ENCODE results near the gene MED1. TPM values are rescaled to one million over a fixed set of nuclear protein-coding genes. Genes with fewer than 3 reads are reported as not detected.
"Not testable (repeated sequence)": the region's sequence is repeated elsewhere in the genome, so short reads cannot be mapped to it uniquely, and the experiment has no call there.

The MED1 gene
- total RNA-seq, 1 experiment from 2014 or later: 58.9 TPM

DNA sequence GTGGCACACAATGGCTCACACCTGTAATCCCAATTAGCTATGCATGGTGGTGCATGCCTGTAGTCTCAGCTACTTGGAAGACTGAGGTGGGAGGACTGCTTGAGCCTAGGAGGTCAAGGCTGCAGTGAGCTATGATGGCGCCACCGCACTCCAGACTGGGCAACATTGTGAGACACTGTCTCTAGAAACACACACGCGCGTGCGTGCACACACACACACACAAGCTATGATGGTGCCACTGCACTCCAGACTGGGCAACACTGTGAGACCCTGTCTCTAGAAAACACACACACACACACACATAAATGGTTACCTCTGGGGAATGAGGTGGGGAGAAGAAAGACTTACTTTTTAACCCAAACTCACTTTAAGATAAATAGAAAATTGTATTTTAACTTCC, 66.0 kb downstream of the MED1 start:
- Mint-ChIP-seq H3K36me3 (ENCODE audit: insufficient read depth, unreplicated experiment) (no peaks in the 10 kb centered on the region), H3K4me3 (ENCODE audit: unreplicated experiment) (no peak overlapping the region), H3K4me1 (ENCODE audit: low read depth, unreplicated experiment) (no peaks in the 10 kb centered on the region), H3K27ac (ENCODE audit: unreplicated experiment) (no peak overlapping the region), H3K27me3 (ENCODE audit: insufficient read depth, unreplicated experiment) (no peaks in the 10 kb centered on the region), H3K9me3 (ENCODE audit: unreplicated experiment) (no peaks in the 10 kb centered on the region)
- ChIA-PET POLR2A (no interaction called here), CTCF (interaction anchor here (0.6 kb wide), 1 partner anchor 39 kb away, joined by 3 read pairs; no protein-coding TSS in a partner anchor)
- no TSS peak for BruUV-seq (replicated peaks)
- Histone ChIP-seq H3K36me3 (ENCODE audit: control insufficient read depth, insufficient read depth, low read length) (no peaks in the 10 kb centered on the region), H3K9me3 (no peaks in the 10 kb centered on the region), H3K4me1 (no peaks in the 10 kb centered on the region), H3K27me3 (replicated peaks; ENCODE audit: control insufficient read depth, insufficient read depth, low read length) (no peaks in the 10 kb centered on the region), H3K4me3 (ENCODE audit: low read depth, low read length) (no peak overlapping the region)
- TF ChIP-seq, protein P1, sequence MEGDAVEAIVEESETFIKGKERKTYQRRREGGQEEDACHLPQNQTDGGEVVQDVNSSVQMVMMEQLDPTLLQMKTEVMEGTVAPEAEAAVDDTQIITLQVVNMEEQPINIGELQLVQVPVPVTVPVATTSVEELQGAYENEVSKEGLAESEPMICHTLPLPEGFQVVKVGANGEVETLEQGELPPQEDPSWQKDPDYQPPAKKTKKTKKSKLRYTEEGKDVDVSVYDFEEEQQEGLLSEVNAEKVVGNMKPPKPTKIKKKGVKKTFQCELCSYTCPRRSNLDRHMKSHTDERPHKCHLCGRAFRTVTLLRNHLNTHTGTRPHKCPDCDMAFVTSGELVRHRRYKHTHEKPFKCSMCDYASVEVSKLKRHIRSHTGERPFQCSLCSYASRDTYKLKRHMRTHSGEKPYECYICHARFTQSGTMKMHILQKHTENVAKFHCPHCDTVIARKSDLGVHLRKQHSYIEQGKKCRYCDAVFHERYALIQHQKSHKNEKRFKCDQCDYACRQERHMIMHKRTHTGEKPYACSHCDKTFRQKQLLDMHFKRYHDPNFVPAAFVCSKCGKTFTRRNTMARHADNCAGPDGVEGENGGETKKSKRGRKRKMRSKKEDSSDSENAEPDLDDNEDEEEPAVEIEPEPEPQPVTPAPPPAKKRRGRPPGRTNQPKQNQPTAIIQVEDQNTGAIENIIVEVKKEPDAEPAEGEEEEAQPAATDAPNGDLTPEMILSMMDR (IDR thresholded peaks at IDR 0.05; ENCODE audit: insufficient read depth in 1 of 2, low read depth in 1 of 2, low read length in 1 of 2, severe bottlenecking in 1 of 2, unreplicated experiment in 1 of 2): no peak
- intact Hi-C loops (cut with micrococcal nuclease; ENCODE audit: unreplicated experiment): no loop called here
- DNase-seq: no peak

DNA sequence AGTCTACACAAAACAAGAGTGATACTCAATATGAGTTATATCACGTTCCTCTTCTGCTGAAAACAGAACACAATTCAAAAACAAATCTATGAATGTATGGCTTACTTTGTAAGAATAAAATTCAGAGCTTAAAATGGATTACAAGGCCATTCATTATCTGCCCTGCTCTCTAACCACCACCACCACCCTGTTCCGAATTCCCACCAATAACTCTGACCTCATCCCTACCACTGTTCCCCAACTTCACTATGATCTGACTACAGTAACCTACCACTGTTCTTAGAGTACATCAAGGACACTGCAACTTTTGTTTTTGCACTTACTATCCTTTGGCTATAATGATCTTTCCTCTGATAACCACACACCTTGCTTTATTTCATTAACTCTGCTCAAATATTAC, 70.9 kb downstream of the MED1 start:
- no peaks in the 10 kb centered on the region for H3K4me1 Mint-ChIP-seq (ENCODE audit: low read depth, unreplicated experiment)
- no peaks in the 10 kb centered on the region for H3K27me3 ChIP-seq (replicated peaks; ENCODE audit: control insufficient read depth, insufficient read depth, low read length)
- no peaks in the 10 kb centered on the region for H3K4me1 ChIP-seq
- no TSS peak for BruUV-seq (replicated peaks)
- ChIA-PET CTCF (no interaction called here), POLR2A (no interaction called here)
- DNase-seq: no peak
- TF ChIP-seq, protein P1 (IDR thresholded peaks at IDR 0.05; ENCODE audit: insufficient read depth in 1 of 2, low read depth in 1 of 2, low read length in 1 of 2, severe bottlenecking in 1 of 2, unreplicated experiment in 1 of 2): no peak
- no peaks in the 10 kb centered on the region for H3K36me3 ChIP-seq (ENCODE audit: control insufficient read depth, insufficient read depth, low read length)
- H3K9me3 ChIP-seq: no peaks in the 10 kb centered on the region
- no peak overlapping the region for H3K27ac Mint-ChIP-seq (ENCODE audit: unreplicated experiment)
- no peak overlapping the region for H3K4me3 ChIP-seq (ENCODE audit: low read depth, low read length)
- intact Hi-C loops (cut with micrococcal nuclease; ENCODE audit: unreplicated experiment): no loop called here
- no peaks in the 10 kb centered on the region for H3K9me3 Mint-ChIP-seq (ENCODE audit: unreplicated experiment)
- H3K4me3 Mint-ChIP-seq (ENCODE audit: unreplicated experiment): no peak overlapping the region
- no peaks in the 10 kb centered on the region for H3K27me3 Mint-ChIP-seq (ENCODE audit: insufficient read depth, unreplicated experiment)
- no peaks in the 10 kb centered on the region for H3K36me3 Mint-ChIP-seq (ENCODE audit: insufficient read depth, unreplicated experiment)

DNA sequence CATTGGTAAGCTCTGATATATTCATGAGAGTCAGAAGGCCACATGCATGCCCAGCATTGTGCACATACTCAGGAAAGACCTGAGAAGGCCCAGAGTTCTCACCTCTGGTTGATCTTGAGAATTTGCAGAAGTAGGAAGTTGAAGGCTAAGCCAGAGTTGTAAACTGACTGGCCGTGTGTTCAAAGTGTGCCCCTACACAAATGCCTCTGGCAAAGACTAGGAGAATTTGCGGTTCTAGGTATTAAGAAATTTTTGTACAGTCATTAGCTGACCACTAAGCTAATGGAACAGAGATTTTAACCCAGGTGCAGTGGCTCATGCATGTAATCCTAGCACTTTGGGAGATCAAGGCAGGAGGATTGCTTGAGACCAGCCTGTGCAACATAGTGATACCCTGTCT, 74.6 kb downstream of the MED1 start:
- intact Hi-C loops (cut with micrococcal nuclease; ENCODE audit: unreplicated experiment): no loop called here
- POLR2A ChIA-PET: no interaction called here
- Histone ChIP-seq H3K4me3 (ENCODE audit: low read depth, low read length) (no peak overlapping the region), H3K36me3 (ENCODE audit: control insufficient read depth, insufficient read depth, low read length) (no peaks in the 10 kb centered on the region), H3K9me3 (no peaks in the 10 kb centered on the region), H3K27me3 (replicated peaks; ENCODE audit: control insufficient read depth, insufficient read depth, low read length) (no peaks in the 10 kb centered on the region), H3K4me1 (no peaks in the 10 kb centered on the region)
- no peaks in the 10 kb centered on the region for H3K9me3 Mint-ChIP-seq (ENCODE audit: unreplicated experiment)
- DNase-seq: no peak
- no peaks in the 10 kb centered on the region for H3K27me3 Mint-ChIP-seq (ENCODE audit: insufficient read depth, unreplicated experiment)
- H3K36me3 Mint-ChIP-seq (ENCODE audit: insufficient read depth, unreplicated experiment): no peaks in the 10 kb centered on the region
- BruUV-seq (replicated peaks): no TSS peak
- H3K4me1 Mint-ChIP-seq (ENCODE audit: low read depth, unreplicated experiment): no peaks in the 10 kb centered on the region
- CTCF ChIA-PET: no interaction called here
- no peak overlapping the region for H3K4me3 Mint-ChIP-seq (ENCODE audit: unreplicated experiment)
- TF ChIP-seq, protein P1 (IDR thresholded peaks at IDR 0.05; ENCODE audit: insufficient read depth in 1 of 2, low read depth in 1 of 2, low read length in 1 of 2, severe bottlenecking in 1 of 2, unreplicated experiment in 1 of 2): no peak
- no peak overlapping the region for H3K27ac Mint-ChIP-seq (ENCODE audit: unreplicated experiment)

DNA sequence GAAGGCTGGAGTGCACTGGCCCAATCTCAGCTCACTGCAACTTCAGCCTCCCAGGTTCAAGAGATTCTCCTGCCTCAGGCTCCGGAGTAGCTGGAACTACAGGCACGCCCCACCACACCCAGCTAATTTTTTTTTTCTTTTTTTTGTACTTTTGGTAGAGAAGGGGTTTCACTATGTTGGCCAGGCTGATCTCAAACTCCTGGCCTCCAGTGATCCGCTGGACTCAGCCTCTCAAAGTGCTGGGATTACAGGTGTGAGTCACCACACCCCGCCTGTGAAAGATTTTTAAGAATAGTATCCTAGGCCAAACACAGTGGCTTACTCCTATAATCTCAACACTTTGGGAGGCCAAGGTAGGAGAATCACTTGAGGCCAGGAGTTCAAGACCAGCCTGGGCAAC, 83.3 kb downstream of the MED1 start:
- H3K4me3 Mint-ChIP-seq (ENCODE audit: unreplicated experiment); H3K27me3 Mint-ChIP-seq (ENCODE audit: insufficient read depth, unreplicated experiment); H3K4me3 ChIP-seq (ENCODE audit: low read depth, low read length); H3K36me3 ChIP-seq (ENCODE audit: control insufficient read depth, insufficient read depth, low read length); intact Hi-C loops (cut with micrococcal nuclease; ENCODE audit: unreplicated experiment); DNase-seq; H3K4me1 ChIP-seq; H3K9me3 ChIP-seq; H3K36me3 Mint-ChIP-seq (ENCODE audit: insufficient read depth, unreplicated experiment); H3K27me3 ChIP-seq (replicated peaks; ENCODE audit: control insufficient read depth, insufficient read depth, low read length); BruUV-seq (replicated peaks); H3K27ac Mint-ChIP-seq (ENCODE audit: unreplicated experiment); POLR2A ChIA-PET; H3K9me3 Mint-ChIP-seq (ENCODE audit: unreplicated experiment); CTCF ChIA-PET; H3K4me1 Mint-ChIP-seq (ENCODE audit: low read depth, unreplicated experiment): not testable (repeated sequence)

Measured in Caco-2 (cell line).